Measurements from ENCODE around the gene HIPK4. TPM values are rescaled to one million over a fixed set of nuclear protein-coding genes. Genes with fewer than 3 reads are reported as not detected.

The HIPK4 gene
- total RNA-seq, 1 experiment from 2014 or later, result 0.15 TPM

DNA sequence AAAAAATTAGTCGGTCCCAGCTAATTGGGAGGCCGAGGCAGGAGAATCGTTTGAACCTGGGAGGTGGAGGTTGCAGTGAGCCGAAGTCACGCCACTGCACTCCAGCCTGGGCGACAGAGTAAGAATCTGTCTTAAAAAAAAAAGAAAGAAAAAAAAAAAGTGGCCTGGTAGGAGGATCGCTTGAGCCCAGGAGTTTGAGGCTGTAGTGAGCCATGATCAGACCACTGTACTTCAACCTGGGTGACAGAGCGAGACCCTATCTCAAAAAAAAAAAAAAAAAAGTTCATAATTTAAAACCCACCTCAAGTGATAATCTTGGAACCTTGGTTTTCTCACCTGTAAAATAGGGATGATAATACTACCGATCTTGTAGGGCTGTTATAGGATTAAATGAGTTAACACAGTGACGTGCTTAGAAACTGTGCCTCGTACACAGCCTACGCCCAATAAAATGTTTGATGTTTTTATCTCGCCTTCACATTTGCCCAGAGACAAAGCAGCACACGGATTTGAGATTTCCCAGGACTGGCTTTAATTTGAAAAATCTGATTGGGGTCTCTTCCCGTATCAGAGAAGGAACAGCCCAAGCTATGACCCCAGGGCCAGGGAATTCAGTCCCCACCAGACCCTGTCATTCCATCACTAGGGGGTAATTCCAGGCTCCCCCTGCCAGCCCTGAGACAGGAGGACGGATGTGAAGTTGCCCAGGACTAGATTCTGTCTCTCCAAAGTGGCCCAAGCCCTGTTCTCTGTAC is 32.2 kb upstream of the HIPK4 start:
- Histone ChIP-seq H3K9me3 (ENCODE audit: low read depth, low read length, poor library complexity, severe bottlenecking) (no peaks in the 10 kb centered on the region), H3K27ac (ENCODE audit: low read depth, low read length, poor library complexity, severe bottlenecking) (peak overlapping the region; percentile 90), H3K4me3 (ENCODE audit: low read depth, low read length, poor library complexity, severe bottlenecking) (no peak overlapping the region), H3K27me3 (replicated peaks; ENCODE audit: insufficient read depth, low read depth, low read length, poor library complexity) (no peaks in the 10 kb centered on the region), H3K4me1 (ENCODE audit: insufficient read depth, low read length, poor library complexity, severe bottlenecking) (peaks cover 6% of the 10 kb centered on the region), H3K36me3 (ENCODE audit: insufficient read depth, low read length, poor library complexity, severe bottlenecking) (peaks cover 10% of the 10 kb centered on the region)
- POLR2A ChIA-PET (ENCODE audit: low non-redundant PET), result no interaction called here
- CTCF ChIA-PET, result interaction anchor here (1.9 kb wide), 1 partner anchor 14 kb away, joined by 14 read pairs; no protein-coding TSS in a partner anchor
- intact Hi-C loops (cut with micrococcal nuclease; ENCODE audit: unreplicated experiment), result no loop called here
- DNase-seq (ENCODE audit: low spot score), result no peak
- TF ChIP-seq, protein P1, sequence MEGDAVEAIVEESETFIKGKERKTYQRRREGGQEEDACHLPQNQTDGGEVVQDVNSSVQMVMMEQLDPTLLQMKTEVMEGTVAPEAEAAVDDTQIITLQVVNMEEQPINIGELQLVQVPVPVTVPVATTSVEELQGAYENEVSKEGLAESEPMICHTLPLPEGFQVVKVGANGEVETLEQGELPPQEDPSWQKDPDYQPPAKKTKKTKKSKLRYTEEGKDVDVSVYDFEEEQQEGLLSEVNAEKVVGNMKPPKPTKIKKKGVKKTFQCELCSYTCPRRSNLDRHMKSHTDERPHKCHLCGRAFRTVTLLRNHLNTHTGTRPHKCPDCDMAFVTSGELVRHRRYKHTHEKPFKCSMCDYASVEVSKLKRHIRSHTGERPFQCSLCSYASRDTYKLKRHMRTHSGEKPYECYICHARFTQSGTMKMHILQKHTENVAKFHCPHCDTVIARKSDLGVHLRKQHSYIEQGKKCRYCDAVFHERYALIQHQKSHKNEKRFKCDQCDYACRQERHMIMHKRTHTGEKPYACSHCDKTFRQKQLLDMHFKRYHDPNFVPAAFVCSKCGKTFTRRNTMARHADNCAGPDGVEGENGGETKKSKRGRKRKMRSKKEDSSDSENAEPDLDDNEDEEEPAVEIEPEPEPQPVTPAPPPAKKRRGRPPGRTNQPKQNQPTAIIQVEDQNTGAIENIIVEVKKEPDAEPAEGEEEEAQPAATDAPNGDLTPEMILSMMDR (conservative IDR thresholded peaks at IDR 0.05; ENCODE audit: low read depth, low read length), result no peak
- no peak for TF ChIP-seq EZH2 (IDR thresholded peaks at IDR 0.05; ENCODE audit: borderline replicate concordance, low read depth, low read length, poor library complexity, severe bottlenecking)
- BruUV-seq (replicated peaks), result no TSS peak

DNA sequence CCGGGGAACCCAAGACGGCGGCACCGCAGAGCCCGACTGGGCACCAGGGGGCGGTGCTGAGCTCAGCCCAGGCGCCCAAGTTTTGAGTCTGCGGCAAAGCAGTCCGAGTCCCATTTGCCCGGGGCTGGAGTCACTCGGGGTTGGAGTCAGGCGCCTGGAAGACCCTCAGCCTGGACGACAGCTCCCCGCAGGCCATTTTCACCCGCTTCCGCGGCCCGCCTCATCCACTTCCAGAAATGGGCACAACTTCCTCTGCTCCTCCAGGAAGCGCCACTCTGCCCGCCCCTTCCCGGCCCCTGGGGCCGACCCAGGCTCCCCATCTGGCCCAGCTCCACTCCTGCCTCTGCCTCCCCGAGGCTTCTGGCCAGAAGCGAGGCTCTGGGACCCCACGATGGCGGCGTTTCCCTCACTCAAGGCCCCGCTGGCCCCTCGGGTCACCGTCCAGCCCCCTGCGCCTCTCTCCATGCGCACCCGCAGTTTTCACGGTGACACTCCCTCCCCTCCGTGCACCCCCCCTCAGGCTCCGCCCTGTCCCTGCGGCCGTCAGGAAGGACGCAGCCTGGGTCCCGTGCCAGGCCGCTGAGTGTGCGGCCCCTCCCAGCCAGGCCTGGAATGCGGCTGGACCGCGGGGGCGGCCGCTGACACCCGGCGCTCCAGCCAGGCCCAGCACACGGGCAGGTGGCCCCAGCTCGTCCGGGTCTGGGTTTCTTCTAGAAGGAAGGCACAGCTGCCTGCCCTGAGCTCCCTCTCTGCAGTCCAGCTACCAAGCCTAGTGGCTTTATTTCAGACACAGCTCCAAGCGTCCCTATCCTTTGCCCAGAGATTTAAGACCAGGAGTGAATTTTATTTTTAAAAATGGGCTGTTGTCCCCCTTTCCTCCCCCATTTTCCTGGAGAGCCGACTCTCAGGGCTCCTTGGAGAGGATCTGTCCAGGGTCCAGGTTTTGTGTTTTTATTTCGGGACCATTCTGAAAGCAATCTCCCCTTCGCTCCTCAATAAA is 31.1 kb upstream of the HIPK4 start:
- H3K4me3 ChIP-seq (ENCODE audit: low read depth, low read length, poor library complexity, severe bottlenecking), result peak overlapping the region; percentile 57

DNA sequence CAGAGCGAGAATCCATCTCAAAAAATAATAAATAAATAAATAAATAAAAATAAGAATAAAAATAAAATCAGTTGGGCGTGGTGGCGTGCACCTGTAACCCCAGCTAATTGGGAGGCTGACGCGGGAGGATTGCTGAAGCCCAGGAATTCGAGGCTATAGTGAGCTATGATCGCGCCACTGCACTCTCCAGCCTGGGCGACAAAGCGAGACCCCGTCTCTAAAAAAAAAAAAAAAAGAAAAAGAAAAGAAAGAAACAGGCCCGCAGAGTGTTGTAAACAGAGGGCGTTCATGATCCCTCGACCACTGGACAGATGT is 30.4 kb upstream of the HIPK4 start:
- peak overlapping the region; percentile 90 for H3K27ac ChIP-seq (ENCODE audit: low read depth, low read length, poor library complexity, severe bottlenecking)
- H3K36me3 ChIP-seq (ENCODE audit: insufficient read depth, low read length, poor library complexity, severe bottlenecking), result peaks cover 10% of the 10 kb centered on the region
- TF ChIP-seq, protein P1 (conservative IDR thresholded peaks at IDR 0.05; ENCODE audit: low read depth, low read length), result no peak
- no peak for TF ChIP-seq EZH2 (IDR thresholded peaks at IDR 0.05; ENCODE audit: borderline replicate concordance, low read depth, low read length, poor library complexity, severe bottlenecking)
- H3K4me1 ChIP-seq (ENCODE audit: insufficient read depth, low read length, poor library complexity, severe bottlenecking), result peaks cover 6% of the 10 kb centered on the region
- peak overlapping the region; percentile 57 for H3K4me3 ChIP-seq (ENCODE audit: low read depth, low read length, poor library complexity, severe bottlenecking)
- H3K27me3 ChIP-seq (replicated peaks; ENCODE audit: insufficient read depth, low read depth, low read length, poor library complexity), result no peaks in the 10 kb centered on the region
- no peaks in the 10 kb centered on the region for H3K9me3 ChIP-seq (ENCODE audit: low read depth, low read length, poor library complexity, severe bottlenecking)
- DNase-seq (ENCODE audit: low spot score), result no peak
- CTCF ChIA-PET, result interaction anchor here (0.6 to 1.9 kb wide), 9 partner anchors 13 to 184 kb away, joined by 4 to 14 read pairs (median 6); partner anchors contain the start of gene BLVRB
- POLR2A ChIA-PET (ENCODE audit: low non-redundant PET), result interaction anchor here (0.6 to 0.7 kb wide), 2 partner anchors 92 to 182 kb away, joined by 4 to 5 read pairs; no protein-coding TSS in a partner anchor
- intact Hi-C loops (cut with micrococcal nuclease; ENCODE audit: unreplicated experiment), result no loop called here
- BruUV-seq (replicated peaks), result no TSS peak

More for the DNA sequence above, 31.1 kb upstream of the HIPK4 start:
- Histone ChIP-seq H3K27ac (ENCODE audit: low read depth, low read length, poor library complexity, severe bottlenecking) (peak overlapping the region; percentile 90), H3K36me3 (ENCODE audit: insufficient read depth, low read length, poor library complexity, severe bottlenecking) (peaks cover 10% of the 10 kb centered on the region), H3K4me1 (ENCODE audit: insufficient read depth, low read length, poor library complexity, severe bottlenecking) (peaks cover 6% of the 10 kb centered on the region), H3K9me3 (ENCODE audit: low read depth, low read length, poor library complexity, severe bottlenecking) (no peaks in the 10 kb centered on the region), H3K27me3 (replicated peaks; ENCODE audit: insufficient read depth, low read depth, low read length, poor library complexity) (no peaks in the 10 kb centered on the region)
- POLR2A ChIA-PET (ENCODE audit: low non-redundant PET), result interaction anchor here (0.6 to 0.7 kb wide), 2 partner anchors 91 to 181 kb away, joined by 4 to 5 read pairs; no protein-coding TSS in a partner anchor
- peak; percentile 81 for DNase-seq (ENCODE audit: low spot score)
- TF ChIP-seq EZH2 (IDR thresholded peaks at IDR 0.05; ENCODE audit: borderline replicate concordance, low read depth, low read length, poor library complexity, severe bottlenecking), result no peak
- TF ChIP-seq, protein P1 (conservative IDR thresholded peaks at IDR 0.05; ENCODE audit: low read depth, low read length), result peak; percentile 97
- BruUV-seq (replicated peaks), result no TSS peak
- intact Hi-C loops (cut with micrococcal nuclease; ENCODE audit: unreplicated experiment), result no loop called here
- CTCF ChIA-PET, result interaction anchor here (0.5 to 1.9 kb wide), 8 partner anchors 13 to 183 kb away, joined by 4 to 14 read pairs (median 6); partner anchors contain the start of gene BLVRB
